Measurements from ENCODE around the gene COLEC12.

COLEC12 gene

DNA sequence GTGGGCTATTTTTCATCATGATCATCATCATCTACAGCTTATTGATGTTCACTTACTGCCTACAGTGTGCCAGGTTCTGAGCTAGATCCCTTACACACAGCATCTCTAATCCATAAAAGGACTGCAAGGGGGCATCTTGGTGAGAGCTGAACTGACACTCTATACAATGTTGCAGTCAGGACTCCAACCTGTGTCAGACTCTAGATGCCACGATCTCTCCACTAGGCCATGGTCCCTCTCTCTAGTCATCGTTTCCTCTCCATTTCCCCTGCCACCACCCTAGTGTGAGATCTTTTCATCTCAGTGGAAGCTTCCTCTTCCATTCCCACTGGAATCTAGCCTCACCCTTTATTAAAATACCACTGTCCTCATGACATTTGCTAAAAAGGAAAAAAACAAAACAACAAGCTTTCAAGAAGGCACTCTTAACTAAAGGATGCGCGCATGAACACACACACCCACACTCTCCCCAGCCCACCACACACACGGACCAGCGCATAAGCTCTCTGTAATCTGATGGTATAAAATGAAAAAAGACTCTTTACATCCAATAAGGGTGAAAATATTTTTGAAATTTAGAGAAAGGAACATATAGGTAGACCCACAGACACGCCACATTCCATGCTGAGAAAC, 139.3 kb downstream of the COLEC12 start:
- DNase-seq (ENCODE audit: extremely low read depth, low read depth) = no peak
- TF ChIP-seq, protein P1, sequence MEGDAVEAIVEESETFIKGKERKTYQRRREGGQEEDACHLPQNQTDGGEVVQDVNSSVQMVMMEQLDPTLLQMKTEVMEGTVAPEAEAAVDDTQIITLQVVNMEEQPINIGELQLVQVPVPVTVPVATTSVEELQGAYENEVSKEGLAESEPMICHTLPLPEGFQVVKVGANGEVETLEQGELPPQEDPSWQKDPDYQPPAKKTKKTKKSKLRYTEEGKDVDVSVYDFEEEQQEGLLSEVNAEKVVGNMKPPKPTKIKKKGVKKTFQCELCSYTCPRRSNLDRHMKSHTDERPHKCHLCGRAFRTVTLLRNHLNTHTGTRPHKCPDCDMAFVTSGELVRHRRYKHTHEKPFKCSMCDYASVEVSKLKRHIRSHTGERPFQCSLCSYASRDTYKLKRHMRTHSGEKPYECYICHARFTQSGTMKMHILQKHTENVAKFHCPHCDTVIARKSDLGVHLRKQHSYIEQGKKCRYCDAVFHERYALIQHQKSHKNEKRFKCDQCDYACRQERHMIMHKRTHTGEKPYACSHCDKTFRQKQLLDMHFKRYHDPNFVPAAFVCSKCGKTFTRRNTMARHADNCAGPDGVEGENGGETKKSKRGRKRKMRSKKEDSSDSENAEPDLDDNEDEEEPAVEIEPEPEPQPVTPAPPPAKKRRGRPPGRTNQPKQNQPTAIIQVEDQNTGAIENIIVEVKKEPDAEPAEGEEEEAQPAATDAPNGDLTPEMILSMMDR (IDR thresholded peaks at IDR 0.05; ENCODE audit: low read depth, low read length) = no peak

DNA sequence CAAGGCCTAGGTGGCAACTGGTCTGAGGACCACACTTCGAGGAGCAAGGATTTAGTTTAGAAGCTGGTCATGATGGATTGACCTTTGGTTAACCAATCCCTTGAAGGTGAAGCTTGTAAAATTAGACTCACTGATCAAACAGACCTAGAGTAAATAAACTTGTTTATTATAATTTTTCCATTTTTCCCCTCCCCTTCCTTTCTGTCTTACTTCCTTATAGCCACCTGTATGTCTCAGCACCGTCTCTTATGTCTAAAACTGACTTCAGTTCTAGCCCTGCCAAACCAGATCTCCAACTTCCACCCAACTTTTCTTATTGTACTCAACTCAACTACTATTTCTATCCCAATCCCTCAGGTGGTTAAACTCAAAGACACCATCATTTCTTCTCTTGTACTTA, 139.8 kb downstream of the COLEC12 start:
- DNase-seq (ENCODE audit: extremely low read depth, low read depth) = no peak
- TF ChIP-seq, protein P1 (IDR thresholded peaks at IDR 0.05; ENCODE audit: low read depth, low read length) = no peak

DNA sequence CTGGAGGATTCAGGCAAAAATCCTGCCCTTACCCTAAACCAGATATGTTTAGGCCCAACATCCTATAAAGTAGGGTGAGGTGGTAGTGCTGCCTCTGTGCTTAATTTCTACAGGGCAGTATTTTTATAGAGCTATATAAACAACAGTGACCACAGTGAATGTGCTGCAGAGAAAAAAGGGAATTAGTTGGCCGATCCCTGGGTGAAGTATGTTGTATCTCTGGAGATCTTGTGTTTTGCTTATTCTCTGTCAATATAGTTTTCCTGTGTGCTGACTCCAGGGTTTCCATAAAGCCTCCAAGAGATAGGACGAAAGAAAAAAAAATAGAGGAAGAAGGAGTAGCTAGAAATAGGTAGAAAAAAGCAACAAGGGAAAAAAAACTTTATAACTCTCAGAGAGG, 143.7 kb downstream of the COLEC12 start:
- TF ChIP-seq, protein P1 (IDR thresholded peaks at IDR 0.05; ENCODE audit: low read depth, low read length) = no peak
- no peak for DNase-seq (ENCODE audit: extremely low read depth, low read depth)

DNA sequence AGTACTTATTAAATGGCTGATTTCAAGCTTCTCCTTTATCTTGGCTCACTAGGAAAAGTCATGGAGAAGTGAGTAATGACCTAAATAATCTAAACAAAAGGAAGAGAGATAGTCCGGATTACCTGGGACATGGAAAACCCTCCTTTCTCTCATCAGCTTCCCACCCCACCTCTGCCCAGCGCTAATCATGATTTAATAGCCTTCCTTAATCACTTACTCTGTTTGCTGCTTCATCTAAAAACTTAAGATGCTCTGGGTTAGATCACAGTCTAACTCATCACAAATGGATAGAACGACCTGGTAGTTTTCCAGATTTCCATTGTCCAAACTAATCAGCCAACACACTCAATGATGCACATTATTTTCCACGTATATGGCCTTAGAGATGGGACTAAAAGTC, 144.8 kb downstream of the COLEC12 start:
- TF ChIP-seq, protein P1 (IDR thresholded peaks at IDR 0.05; ENCODE audit: low read depth, low read length) = no peak
- no peak for DNase-seq (ENCODE audit: extremely low read depth, low read depth)

DNA sequence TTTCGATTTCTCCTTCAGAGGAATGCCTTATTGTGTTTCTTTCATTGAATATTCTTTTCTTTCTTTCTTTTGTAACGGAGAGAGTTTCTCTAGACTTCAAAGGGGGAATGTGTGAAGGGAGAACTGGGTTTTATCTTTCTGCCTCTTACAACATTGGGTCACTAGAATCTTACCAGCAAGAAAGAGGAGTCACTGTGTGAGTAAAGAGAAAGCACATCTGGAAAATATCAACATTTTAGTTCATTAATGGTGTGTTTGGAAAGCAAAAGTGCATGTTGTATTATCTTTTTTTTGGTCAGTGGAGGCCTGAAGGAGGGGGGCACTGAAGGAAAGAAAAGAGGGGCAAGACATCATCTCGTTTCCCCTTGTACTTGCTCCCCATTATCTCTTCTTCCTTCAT, 146.0 kb downstream of the COLEC12 start:
- no peak for DNase-seq (ENCODE audit: extremely low read depth, low read depth)
- TF ChIP-seq, protein P1 (IDR thresholded peaks at IDR 0.05; ENCODE audit: low read depth, low read length) = no peak

DNA sequence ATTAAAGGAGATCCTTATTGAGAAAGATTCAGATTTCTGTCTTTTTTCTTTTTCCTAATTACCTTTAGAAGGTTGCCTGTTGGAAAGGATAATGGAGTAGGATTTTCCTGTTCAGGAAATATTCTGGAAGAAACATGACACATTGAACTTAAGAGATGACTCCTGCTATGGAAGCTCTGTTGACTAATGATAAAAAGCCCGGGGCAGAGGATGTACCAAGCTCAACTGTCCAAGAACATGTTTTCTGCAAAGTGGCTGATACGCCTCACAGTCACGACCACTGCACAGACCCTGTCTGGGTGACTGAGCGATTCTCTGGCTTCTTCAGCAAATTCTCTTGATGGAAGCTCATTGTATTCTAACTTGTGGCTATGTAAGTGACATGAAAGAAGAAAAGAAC, 146.5 kb downstream of the COLEC12 start:
- no peak for DNase-seq (ENCODE audit: extremely low read depth, low read depth)
- TF ChIP-seq, protein P1 (IDR thresholded peaks at IDR 0.05; ENCODE audit: low read depth, low read length) = no peak

DNA sequence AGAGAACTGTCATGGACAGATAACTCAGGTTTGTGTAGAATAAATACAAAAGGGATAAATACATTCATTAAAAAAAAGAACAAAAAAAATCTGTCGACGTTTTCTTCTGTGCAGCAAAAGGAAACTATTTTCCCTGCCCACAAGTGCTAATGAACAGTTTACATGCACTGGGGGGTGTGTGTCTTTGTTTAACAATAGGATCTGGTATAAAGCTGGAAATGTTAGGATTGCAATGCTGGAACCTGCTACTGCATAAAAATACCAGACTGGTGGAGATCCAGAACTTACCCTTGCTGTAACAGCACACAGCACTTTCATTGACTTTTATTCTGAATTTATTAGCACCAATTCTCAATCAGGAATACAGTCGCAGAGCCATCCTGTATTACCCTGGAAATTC, 148.1 kb downstream of the COLEC12 start:
- TF ChIP-seq, protein P1 (IDR thresholded peaks at IDR 0.05; ENCODE audit: low read depth, low read length) = no peak
- DNase-seq (ENCODE audit: extremely low read depth, low read depth) = no peak
